Heart right ventricle (tissue), 16 donors: ENCODE measurements around the gene KIDINS220. TPM values are rescaled to one million over a fixed set of nuclear protein-coding genes. Genes with fewer than 3 reads are reported as not detected.
A peak's percentile ranks its signal among the peaks of the same experiment; 100 is the strongest.

Experiments used
- ATAC-seq, 8 donors: fragments of 200-7000 bp; cut with Tn5 transposase; one replicate each; pipeline ENCODE4 v1.9.1; 2020; ENCODE audit warnings: mild to moderate bottlenecking in 8 of 8, moderate library complexity in 8 of 8, moderate number of reproducible peaks in 1 of 8
- DNase-seq, 2 donors: peaks; one replicate each; pipeline ENCODE4 v3.0.0-alpha.2; 2020
- H3K27ac ChIP-seq, 10 donors: fragments of 200-600 bp; sonication (generic) in 2 of 10; one replicate each; pipeline versions ENCODE4 v1.5.0 to v1.8.0; 2020 to 2022; ENCODE audit warnings: mild to moderate bottlenecking in 3 of 10
- H3K27me3 ChIP-seq, 7 donors: fragments of 200-600 bp; one replicate each; pipeline ENCODE4 v1.8.0; 2021 to 2022; ENCODE audit warnings: mild to moderate bottlenecking in 2 of 7
- H3K36me3 ChIP-seq, 9 donors: fragments of 200-600 bp; sonication (generic) in 1 of 9; one replicate each; pipeline versions ENCODE4 v1.5.0 to v1.8.0; 2020 to 2022; ENCODE audit warnings: mild to moderate bottlenecking in 2 of 9
- H3K4me1 ChIP-seq, 9 donors: fragments of 200-600 bp; sonication (generic) in 1 of 9; one replicate each; pipeline versions ENCODE4 v1.5.0 to v1.8.0; 2020 to 2022; ENCODE audit warnings: mild to moderate bottlenecking in 4 of 9
- H3K4me3 ChIP-seq, 10 donors: fragments of 200-600 bp; sonication (generic) in 2 of 10; one replicate each; pipeline versions ENCODE4 v1.5.0 to v1.8.0; 2020 to 2022; ENCODE audit warnings: mild to moderate bottlenecking in 7 of 10, moderate library complexity in 2 of 10
- H3K9me3 ChIP-seq, 11 donors: fragments of 200-600 bp in 10 of 11; sonication (generic) in 2 of 11; one replicate each; pipeline versions ENCODE4 v1.5.0 to v1.8.0; 2013 to 2022; ENCODE audit warnings: mild to moderate bottlenecking in 2 of 11, control low read depth in 1 of 11, moderate library complexity in 1 of 11
- CTCF ChIP-seq, 9 donors: fragments of 200-600 bp; sonication (generic) in 2 of 9; IDR thresholded peaks; one replicate each; pipeline versions ENCODE4 v1.5.0 to v1.8.0; 2021 to 2022; ENCODE audit warnings: antibody characterized with exemption in 9 of 9, mild to moderate bottlenecking in 5 of 9, moderate library complexity in 1 of 9
- WGBS, 2 donors: extraction: QIAGEN DNeasy Blood & Tissue Kit; methylation state at CpG; one replicate each; pipeline ENCODE4 v1.1.7; 2013; ENCODE audit warnings: inconsistent platforms in 1 of 2; 5-methylcytosine and 5-hydroxymethylcytosine counted together
- intact Hi-C, 10 donors: fragments of 100-400 bp; cut with DNase I; formaldehyde crosslinking; loops; one replicate each; pipeline versions ENCODE4 v1.11.1 to v1.14.2; 2022
- polyA plus RNA-seq, 2 donors: library from polyadenylated mRNA; stranded (reverse); fragments of 200-250 nt; gene quantifications; one replicate each; pipeline ENCODE4 v1.2.3, GENCODE V29; 2013
- total RNA-seq, 10 donors: library from RNA; stranded (reverse); fragmentation: NEBNext Ultra II Directional in 3 of 10; extraction: Animal tissue kit (Norgen Biotek cat#: 25700) in 3 of 10; gene quantifications; one replicate each; pipeline versions ENCODE4 v1.2.1 to v1.2.4, GENCODE V29; 2021 to 2023
- donor health status: Arrhythmogenic right ventricular cardiomyopathy.
- donor health status: ischemic (EF 13 %, LVEDD 7.1; RV severe dilation, severe dysfunction).
- donor health status: healthy with polysubstance abuse.
- donor health status: DM: no; HTN: yes; CAD: no.
- donor health status: DM: no; HTN: no; CAD: no.
- donor health status: ischemic (EF 25% LVEDD 6.9; RV normal size, moderate dysfunction).
- donor health status: ischemic (EF 25% LVEDD 5.7; RV mildly dilated, moderate dysfunction).
- donor health status: healthy.
- donor health status: DM: yes; HTN: yes; CAD: no.
- donor health status: Ischemic cardiomyopathy.
- donor health status: ischemic (EF 35%, LVEDD 5.7; RV mildly dilated, moderate dysfunction).
- donor health status: nonischemic (EF 11% LVEDD 7.7; RV severe dilation, severe dysfunction).
- donor health status: DM: yes; HTN: yes; CAD: no.
- donor health status: PGD.
- donor health status: ischemic (EF 29% LVEDD 5.4; RV normal size, mild dysfunction).
- donor health status: nonischemic (EF 23%, LVEDD 6.1; RV moderate dilation, normal function).

The KIDINS220 gene
- total and polyA plus RNA-seq, 12 donors, result 20.0 to 116 (median 72.8) TPM

GRCh38 chr2:8858910-8859309, 21.5 kb upstream of the KIDINS220 start:
- no peak for TF ChIP-seq CTCF (IDR thresholded peaks at IDR 0.05)
- Histone ChIP-seq H3K27me3 (no peaks in the 10 kb centered on the region), H3K9me3 (no peaks in the 10 kb centered on the region), H3K4me1 (peaks cover 0 to 14% (median 0%) of the 10 kb centered on the region in 9 donors), H3K36me3 (peaks cover 0 to 29% (median 0%) of the 10 kb centered on the region in 9 donors), H3K27ac (peak overlapping the region in 3 of 10 donors; percentile 55 to 62 (median 59)), H3K4me3 (no peak overlapping the region)
- ATAC-seq (no peak), DNase-seq (no peak)
- intact Hi-C loops, result no loop called here
- 36 to 51% methylated on average over 1 of the region's 1 CpG for WGBS, 2 donors

- intact Hi-C loops, result no loop called here
- H3K4me3 ChIP-seq, result no peak overlapping the region
- H3K9me3 ChIP-seq, result no peaks in the 10 kb centered on the region
- H3K36me3 ChIP-seq, result peaks cover 0 to 26% (median 0%) of the 10 kb centered on the region in 9 donors
- DNase-seq, result no peak
- WGBS, 2 donors, result 87 to 94% methylated on average over 7 of the region's 7 CpGs
- H3K27ac ChIP-seq, result peak overlapping the region in 5 of 10 donors; percentile 55 to 62 (median 57)
- ATAC-seq, result no peak
- TF ChIP-seq CTCF (IDR thresholded peaks at IDR 0.05), result no peak
- no peaks in the 10 kb centered on the region for H3K27me3 ChIP-seq
- peaks cover 0 to 14% (median 0%) of the 10 kb centered on the region in 9 donors for H3K4me1 ChIP-seq
These were observed 20.9 kb upstream of the KIDINS220 start for GRCh38 chr2:8858264-8858663.

GRCh38 chr2:8857709-8858108, 20.3 kb upstream of the KIDINS220 start:
- Histone ChIP-seq H3K4me1 (peaks cover 0 to 14% (median 0%) of the 10 kb centered on the region in 9 donors), H3K36me3 (peaks cover 0 to 24% (median 0%) of the 10 kb centered on the region in 9 donors), H3K27me3 (no peaks in the 10 kb centered on the region), H3K4me3 (no peak overlapping the region), H3K9me3 (no peaks in the 10 kb centered on the region), H3K27ac (peak overlapping the region in 4 of 10 donors; percentile 55 to 62 (median 58))
- intact Hi-C loops, result no loop called here
- 63 to 76% methylated on average over 11 of the region's 11 CpGs for WGBS, 2 donors
- peak in 6 of 8 donors; percentile 61 to 95 (median 82) for ATAC-seq
- DNase-seq, result peak in 1 of 2 donors; percentile 19
- no peak for TF ChIP-seq CTCF (IDR thresholded peaks at IDR 0.05)

GRCh38 chr2:8856176-8856575, 18.8 kb upstream of the KIDINS220 start:
- Histone ChIP-seq H3K36me3 (peaks cover 0 to 17% (median 0%) of the 10 kb centered on the region in 9 donors), H3K9me3 (no peaks in the 10 kb centered on the region), H3K4me1 (peaks cover 0 to 14% (median 0%) of the 10 kb centered on the region in 9 donors), H3K27me3 (no peaks in the 10 kb centered on the region), H3K4me3 (no peak overlapping the region), H3K27ac (no peak overlapping the region)
- intact Hi-C loops, result no loop called here
- TF ChIP-seq CTCF (IDR thresholded peaks at IDR 0.05), result no peak
- no peak for ATAC-seq
- 98 to 100% methylated on average over 2 of the region's 2 CpGs for WGBS, 2 donors
- DNase-seq, result no peak
